DOHH2 (cell line): ENCODE measurements around the gene FAM98B.

Experiments
- EZH2phosphoT487 ChIP-seq: fragments of 200-600 bp; sonication (generic); IDR thresholded peaks from 2 replicates; pipeline ENCODE4 v1.6.1; 2017; ENCODE audit warnings: borderline replicate concordance, mild to moderate bottlenecking, antibody characterized with exemption, low read length, moderate library complexity, mixed read lengths
- TF ChIP-seq, protein P1 (sequence below): fragments of 200-600 bp; sonication (generic); IDR thresholded peaks from one replicate; pipeline ENCODE4 v1.5.1; 2014; ENCODE audit warnings: antibody characterized with exemption, mild to moderate bottlenecking, low read depth, low read length; ENCODE audit not compliant: poor library complexity, severe bottlenecking

GRCh38 chr15:38476120-38476519 lies 22.2 kb downstream of the FAM98B start:
- TF ChIP-seq, protein P1, sequence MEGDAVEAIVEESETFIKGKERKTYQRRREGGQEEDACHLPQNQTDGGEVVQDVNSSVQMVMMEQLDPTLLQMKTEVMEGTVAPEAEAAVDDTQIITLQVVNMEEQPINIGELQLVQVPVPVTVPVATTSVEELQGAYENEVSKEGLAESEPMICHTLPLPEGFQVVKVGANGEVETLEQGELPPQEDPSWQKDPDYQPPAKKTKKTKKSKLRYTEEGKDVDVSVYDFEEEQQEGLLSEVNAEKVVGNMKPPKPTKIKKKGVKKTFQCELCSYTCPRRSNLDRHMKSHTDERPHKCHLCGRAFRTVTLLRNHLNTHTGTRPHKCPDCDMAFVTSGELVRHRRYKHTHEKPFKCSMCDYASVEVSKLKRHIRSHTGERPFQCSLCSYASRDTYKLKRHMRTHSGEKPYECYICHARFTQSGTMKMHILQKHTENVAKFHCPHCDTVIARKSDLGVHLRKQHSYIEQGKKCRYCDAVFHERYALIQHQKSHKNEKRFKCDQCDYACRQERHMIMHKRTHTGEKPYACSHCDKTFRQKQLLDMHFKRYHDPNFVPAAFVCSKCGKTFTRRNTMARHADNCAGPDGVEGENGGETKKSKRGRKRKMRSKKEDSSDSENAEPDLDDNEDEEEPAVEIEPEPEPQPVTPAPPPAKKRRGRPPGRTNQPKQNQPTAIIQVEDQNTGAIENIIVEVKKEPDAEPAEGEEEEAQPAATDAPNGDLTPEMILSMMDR: no peak
- no peak for TF ChIP-seq EZH2phosphoT487
